Astrocyte of the cerebellum (primary cell): ENCODE data around the gene IL20.
A peak's percentile ranks its signal among the peaks of the same experiment; 100 is the strongest.

Experiments used
- DNase-seq: peaks from one replicate; pipeline ENCODE4 v3.0.0-alpha.2; 2011; ENCODE audit warnings: low read depth
- H3K4me3 ChIP-seq: 2 replicates; pipeline ENCODE4 v1.5.1; 2011; ENCODE audit warnings: mild to moderate bottlenecking, low read depth, low read length, moderate library complexity
- in situ Hi-C: cut with HindIII; loops from 2 replicates; pipeline ENCODE4 v1.10.0; 2017; ENCODE audit warnings: low sequenced_read_pairs
- TF ChIP-seq, protein P1 (sequence below): IDR thresholded peaks from 2 replicates; pipeline ENCODE4 v1.5.1; 2012; ENCODE audit warnings: low read length, low read depth, moderate library complexity, mild to moderate bottlenecking; ENCODE audit errors: missing control alignments

IL20 gene

DNA sequence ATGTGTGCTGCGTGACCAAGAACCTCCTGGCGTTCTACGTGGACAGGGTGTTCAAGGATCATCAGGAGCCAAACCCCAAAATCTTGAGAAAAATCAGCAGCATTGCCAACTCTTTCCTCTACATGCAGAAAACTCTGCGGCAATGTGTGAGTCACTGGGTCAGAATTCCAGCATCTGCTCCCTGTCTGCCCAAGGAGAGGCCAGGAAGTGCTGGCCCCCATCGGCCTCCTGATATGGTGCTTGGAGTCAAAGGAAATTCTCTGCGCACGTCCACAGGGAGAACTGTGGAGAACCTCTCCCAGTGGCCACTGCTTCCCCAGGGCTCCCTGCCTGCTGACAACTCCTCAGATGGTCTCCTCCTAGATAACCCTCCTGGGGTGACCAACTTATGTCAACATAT is 25.6 kb upstream of the IL20 start:
- TF ChIP-seq, protein P1, sequence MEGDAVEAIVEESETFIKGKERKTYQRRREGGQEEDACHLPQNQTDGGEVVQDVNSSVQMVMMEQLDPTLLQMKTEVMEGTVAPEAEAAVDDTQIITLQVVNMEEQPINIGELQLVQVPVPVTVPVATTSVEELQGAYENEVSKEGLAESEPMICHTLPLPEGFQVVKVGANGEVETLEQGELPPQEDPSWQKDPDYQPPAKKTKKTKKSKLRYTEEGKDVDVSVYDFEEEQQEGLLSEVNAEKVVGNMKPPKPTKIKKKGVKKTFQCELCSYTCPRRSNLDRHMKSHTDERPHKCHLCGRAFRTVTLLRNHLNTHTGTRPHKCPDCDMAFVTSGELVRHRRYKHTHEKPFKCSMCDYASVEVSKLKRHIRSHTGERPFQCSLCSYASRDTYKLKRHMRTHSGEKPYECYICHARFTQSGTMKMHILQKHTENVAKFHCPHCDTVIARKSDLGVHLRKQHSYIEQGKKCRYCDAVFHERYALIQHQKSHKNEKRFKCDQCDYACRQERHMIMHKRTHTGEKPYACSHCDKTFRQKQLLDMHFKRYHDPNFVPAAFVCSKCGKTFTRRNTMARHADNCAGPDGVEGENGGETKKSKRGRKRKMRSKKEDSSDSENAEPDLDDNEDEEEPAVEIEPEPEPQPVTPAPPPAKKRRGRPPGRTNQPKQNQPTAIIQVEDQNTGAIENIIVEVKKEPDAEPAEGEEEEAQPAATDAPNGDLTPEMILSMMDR = no peak
- in situ Hi-C loops = no loop called here
- DNase-seq = peak; percentile 26
- H3K4me3 ChIP-seq = no peak overlapping the region

DNA sequence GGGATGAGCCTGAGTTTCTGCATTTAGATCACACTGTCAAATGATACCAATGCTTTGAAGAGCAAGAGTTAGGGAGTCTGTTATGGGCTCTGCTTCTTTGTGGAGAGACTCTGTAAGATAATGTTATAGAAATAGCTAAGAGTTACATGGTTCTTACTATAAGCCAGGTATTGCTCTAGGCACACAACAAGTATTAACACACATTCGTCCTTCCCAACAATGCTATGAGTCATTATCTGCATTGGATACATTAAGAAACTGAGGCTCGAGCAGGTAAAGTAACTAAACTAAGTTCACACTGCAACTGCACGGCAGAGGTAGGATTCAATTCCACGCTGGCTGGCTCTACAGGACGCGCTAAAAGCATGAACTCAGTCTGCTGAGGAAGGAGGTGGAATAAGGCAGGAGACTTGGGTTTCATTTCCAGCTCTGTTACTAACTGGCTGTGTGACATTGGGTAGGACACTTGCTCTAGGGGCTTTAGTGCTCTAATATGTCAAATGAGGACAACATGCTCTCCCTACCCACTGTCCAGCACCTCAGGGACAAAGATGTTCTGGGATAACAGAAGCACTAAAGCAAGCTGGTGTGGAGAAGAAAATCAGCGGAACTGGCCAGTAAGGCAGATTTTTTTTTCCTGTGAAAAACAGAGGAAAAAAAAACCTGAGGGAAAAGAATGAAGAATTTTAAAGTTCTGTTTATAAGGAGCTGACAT is 23.7 kb upstream of the IL20 start:
- TF ChIP-seq, protein P1 = no peak
- in situ Hi-C loops = no loop called here
- no peak for DNase-seq
- H3K4me3 ChIP-seq = no peak overlapping the region

DNA sequence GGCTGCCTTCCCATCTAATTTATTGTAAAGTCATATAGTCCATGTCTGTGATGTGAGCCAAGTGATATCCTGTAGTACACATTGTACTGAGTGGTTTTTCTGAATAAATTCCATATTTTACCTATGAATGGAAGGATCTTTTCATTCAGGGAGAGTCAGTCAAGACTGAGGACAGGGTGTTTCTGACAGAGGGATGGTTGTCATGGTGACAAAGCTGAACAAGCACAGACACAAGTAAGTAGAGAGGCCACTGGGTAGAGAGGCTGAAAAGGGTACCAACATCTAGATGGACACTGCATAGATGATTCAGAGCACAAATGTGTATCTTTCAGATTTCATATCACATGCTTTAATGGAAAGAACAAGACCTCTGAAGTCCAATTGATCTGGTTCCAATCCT is 22.6 kb upstream of the IL20 start:
- TF ChIP-seq, protein P1 = no peak
- H3K4me3 ChIP-seq = no peak overlapping the region
- in situ Hi-C loops = no loop called here
- DNase-seq = no peak

DNA sequence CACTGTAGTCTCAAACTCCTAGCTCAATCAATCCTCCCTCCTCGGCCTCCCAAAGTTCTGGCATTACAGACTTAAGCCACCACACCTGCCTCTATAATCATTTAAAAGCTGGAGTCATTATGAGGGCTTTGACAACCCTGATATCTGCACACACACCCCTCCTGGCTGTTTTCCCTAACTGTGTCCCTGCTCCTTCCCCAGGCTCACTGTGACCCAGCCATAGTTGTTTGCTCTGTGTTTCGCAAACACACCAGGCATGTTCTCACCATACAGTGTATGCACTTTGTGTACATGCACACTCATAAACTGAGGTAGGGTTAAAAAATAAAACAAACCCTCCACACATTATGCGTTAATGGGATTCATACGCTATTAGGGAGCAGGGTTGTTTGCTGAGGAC is 21.8 kb upstream of the IL20 start:
- in situ Hi-C loops = no loop called here
- H3K4me3 ChIP-seq = no peak overlapping the region
- DNase-seq = no peak
- TF ChIP-seq, protein P1 = no peak

DNA sequence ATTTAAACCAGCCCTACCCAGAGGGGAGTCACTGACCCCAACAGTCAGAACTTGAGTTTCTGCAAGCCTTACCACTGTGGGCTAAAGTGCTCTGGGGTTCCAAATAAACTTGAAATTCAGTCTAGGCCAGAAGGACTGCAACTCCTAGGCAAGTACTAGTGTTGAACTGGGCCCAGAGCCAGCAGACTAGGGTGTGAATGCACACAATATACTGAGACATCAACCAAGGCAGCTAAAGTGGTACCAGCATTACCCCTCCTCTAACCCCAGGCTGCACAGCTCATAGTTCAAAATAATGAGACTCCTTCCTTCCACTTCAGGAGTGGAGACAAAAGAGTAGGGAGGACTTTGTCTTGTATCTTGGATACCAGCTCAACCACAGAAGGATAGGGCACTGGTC is 18.9 kb upstream of the IL20 start:
- TF ChIP-seq, protein P1 = no peak
- in situ Hi-C loops = no loop called here
- DNase-seq = no peak
- H3K4me3 ChIP-seq = no peak overlapping the region

DNA sequence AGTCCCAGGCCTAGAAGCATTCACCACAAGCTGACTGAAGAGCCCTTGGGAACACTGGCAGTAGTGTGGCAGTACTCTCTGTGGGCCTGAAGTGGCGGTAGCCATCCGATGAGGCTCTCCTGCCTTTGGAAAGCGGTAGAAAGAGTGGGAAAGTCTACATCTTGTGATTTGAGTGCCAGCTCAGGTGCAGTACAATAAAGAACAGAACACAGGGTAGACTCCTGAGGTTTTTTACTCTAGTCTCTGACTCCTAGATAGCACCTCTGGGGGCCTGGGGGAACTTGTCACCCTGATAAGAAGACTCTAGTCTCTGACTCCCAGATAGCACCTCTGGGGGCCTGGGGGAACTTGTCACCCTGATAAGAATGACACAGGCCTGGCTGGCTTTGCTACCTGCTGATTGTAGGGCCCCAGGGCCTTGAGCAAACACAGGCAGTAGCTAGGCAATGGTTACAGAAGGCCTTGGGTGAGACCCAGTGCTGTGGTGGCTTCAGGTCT is 18.0 kb upstream of the IL20 start:
- in situ Hi-C loops = no loop called here
- DNase-seq = no peak
- H3K4me3 ChIP-seq = no peak overlapping the region
- TF ChIP-seq, protein P1 = no peak
